Spleen (tissue), 7 donors: Measurements from ENCODE around the gene ACVR1.

ENCODE experiments used
- CTCF ChIP-seq, 11 experiments: fragments of 200-600 bp in 7 of 11; fragments of 450-650 bp in 4 of 11; sonication (generic) in 4 of 11; IDR thresholded peaks in 8 of 11; conservative IDR thresholded peaks in 3 of 11; 1 replicate in 7 of 11; 2 replicates in 4 of 11; pipeline versions ENCODE4 v1.4.0 to v1.8.0; 2016 to 2021; ENCODE audit warnings: antibody characterized with exemption in 11 of 11, inconsistent platforms in 4 of 11, mild to moderate bottlenecking in 1 of 11
- POLR2A ChIP-seq, 3 donors: fragments of 450-650 bp; IDR thresholded peaks; one replicate each; pipeline ENCODE4 v1.5.1; 2017; ENCODE audit warnings: antibody characterized with exemption in 3 of 3, mild to moderate bottlenecking in 1 of 3
- donor health status: DM: no; HTN: no; CAD: no; lungs with moderate emphysema.
- donor health status: DM: no; HTN: no; CAD: no.
- donor health status: DM: no; HTN: no; CAD: no.

- TF ChIP-seq CTCF (IDR thresholded peaks at IDR 0.05 in 8 of 11, conservative IDR thresholded peaks at IDR 0.05 in 3 of 11) (no peak), POLR2A (IDR thresholded peaks at IDR 0.05) (no peak)
Observed at GRCh38 chr2:157806426-157807077, 69.6 kb downstream of the ACVR1 start.
